Activated CD4-positive, alpha-beta T cell treated with anti-CD3 and anti-CD28 coated beads, Interleukin-2, Interleukin-4, amounts not matched to agents 100 ng/mL and 50 ng/mL, durations not matched to agents 16 hours and 8 hours (primary cell): ENCODE results near the gene ABLIM1.

Experiments used
- DNase-seq: peaks from one replicate; pipeline ENCODE4 v3.0.0-alpha.2; 2020; ENCODE audit warnings: low spot score

The ABLIM1 gene

DNA sequence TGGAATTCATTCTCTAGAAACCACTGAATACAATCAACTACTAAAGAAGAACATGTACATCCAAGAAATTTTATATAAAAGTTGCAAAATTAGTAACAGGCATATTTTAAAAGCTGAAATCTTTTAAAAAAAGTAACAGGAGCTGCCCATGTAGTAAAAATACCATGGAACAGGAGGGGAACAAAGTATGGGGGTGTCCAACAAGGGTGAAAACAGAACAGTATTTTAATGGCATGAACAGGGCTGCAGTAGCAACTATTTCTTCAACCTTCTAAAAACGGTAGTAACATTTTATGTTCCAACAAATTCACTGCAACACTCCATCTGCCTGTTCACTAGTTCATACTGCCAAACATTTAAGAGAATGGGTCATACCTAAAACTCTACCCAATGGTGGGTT, 77.0 kb downstream of the ABLIM1 start:
- DNase-seq = no peak

- no peak for DNase-seq
Measured at GRCh38 chr10:114577133-114577532, 80.9 kb downstream of the ABLIM1 start.

- DNase-seq = no peak
Measured at GRCh38 chr10:114576716-114577115, 81.4 kb downstream of the ABLIM1 start.

DNA sequence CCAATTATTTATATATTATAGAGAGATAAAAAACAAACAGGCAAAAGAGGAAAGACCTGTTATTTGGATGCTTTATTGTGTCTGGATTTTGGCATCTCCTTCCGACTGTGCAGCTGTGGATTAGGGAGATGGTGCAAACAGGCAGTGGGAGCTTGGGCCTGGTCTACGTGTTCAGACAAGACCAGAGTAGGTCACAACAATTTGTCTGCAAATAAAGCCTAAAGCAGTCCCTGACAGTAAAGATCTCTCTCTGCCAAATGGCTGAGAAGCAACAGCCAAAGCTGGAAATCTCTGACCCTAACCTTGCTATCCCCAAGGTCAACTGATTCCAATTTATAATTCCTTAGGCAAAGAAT, 82.0 kb downstream of the ABLIM1 start:
- no peak for DNase-seq

- no peak for DNase-seq
Measured at GRCh38 chr10:114575417-114576131, 82.5 kb downstream of the ABLIM1 start.

- DNase-seq = no peak
Measured at GRCh38 chr10:114573330-114574045, 84.6 kb downstream of the ABLIM1 start.

DNA sequence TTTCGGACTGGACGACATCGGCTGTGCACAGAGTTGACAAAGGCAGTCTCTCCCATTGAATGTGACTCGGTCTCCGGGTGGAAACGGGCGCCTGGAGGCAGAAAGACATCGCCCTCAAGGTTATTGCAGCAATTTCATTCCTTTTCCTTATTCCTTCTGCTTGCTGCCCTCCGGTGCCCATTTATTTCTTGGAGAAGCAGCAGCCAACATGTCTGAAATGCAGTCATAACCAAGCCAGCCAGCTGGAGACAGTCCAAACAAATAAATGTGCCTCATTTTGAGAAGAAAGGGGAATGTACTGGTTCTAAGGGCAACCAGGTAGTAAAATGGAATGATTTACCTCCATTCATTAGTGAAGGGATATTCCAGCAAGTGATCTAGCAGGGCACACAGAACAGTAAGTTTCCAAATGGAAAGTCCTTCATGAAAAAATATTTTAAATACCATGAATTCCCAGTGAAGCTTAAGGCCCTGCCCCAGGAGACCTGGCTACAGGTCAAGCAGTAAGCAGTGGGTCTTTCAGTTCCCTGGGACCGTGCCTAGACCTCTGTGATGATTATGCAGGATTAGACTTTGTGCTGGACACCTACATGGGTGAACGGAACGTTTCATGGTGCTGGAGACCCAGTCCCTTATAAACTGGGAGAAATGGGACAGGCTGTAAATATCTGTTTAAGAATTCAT, 86.6 kb downstream of the ABLIM1 start:
- no peak for DNase-seq

- no peak for DNase-seq
Measured at GRCh38 chr10:114566064-114566463, 92.0 kb downstream of the ABLIM1 start.

GRCh38 chr10:114565066-114565465, 93.0 kb downstream of the ABLIM1 start:
- DNase-seq = no peak

DNA sequence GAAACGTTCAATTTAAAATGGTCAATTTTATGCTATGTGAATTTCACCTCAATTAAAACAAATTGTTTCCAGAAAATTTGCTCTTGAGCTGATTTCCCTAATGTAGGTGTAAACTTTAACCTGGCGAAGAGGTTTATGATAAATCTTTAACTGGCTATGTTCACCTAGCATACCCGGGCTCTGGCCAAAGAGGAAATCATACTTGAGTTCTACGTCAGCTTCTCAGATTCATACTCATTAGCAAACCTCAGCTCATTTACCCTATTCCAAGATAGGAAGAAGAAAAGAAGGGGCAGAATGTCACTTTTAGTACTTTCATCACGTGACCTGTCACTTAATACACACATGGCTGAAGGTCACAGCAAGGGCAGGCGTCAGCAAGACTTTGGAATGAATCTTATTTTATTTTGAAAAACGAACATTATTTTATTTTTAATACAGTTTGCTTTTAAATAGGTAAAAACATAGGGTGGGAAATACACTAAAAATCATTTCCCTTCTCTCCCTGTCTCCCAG, 97.0 kb downstream of the ABLIM1 start:
- no peak for DNase-seq

DNA sequence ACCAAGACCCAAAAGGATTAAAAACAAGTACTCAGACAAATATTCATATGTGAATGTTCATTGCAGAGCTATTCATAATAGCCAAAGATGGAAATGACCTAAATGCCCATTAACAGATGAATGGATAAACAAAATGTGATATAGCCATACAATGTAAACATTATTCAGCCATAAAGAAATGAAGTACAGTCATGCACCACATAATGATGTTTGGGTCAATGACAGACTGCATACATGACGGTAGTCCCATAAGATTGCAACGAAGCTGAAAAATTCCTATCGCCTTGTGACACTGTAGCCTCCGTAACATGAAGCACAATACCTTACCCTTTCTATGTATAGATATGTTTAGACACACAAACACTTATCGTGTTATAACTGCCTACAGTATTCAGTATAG, 97.9 kb downstream of the ABLIM1 start:
- no peak for DNase-seq

GRCh38 chr10:114559636-114560035, 98.4 kb downstream of the ABLIM1 start:
- no peak for DNase-seq

DNA sequence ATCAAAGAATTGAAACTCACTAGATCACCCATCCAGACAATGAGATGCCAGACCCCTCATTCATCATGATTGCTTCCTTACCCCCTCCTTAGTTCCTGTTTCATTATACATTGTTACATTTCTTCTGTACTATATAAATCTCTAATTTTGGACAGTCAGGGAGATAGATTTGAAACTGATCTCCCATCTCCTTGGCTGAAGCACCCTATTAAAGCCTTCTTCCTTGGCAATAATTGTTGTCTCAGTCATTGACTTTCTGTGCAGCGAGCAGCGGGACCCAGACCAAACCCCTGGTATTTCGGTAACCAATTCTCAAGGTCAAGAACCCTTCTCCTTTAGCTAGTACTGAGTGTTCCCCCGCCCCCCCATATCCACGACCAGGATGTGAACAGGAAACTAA, 100.2 kb downstream of the ABLIM1 start:
- DNase-seq = no peak

DNA sequence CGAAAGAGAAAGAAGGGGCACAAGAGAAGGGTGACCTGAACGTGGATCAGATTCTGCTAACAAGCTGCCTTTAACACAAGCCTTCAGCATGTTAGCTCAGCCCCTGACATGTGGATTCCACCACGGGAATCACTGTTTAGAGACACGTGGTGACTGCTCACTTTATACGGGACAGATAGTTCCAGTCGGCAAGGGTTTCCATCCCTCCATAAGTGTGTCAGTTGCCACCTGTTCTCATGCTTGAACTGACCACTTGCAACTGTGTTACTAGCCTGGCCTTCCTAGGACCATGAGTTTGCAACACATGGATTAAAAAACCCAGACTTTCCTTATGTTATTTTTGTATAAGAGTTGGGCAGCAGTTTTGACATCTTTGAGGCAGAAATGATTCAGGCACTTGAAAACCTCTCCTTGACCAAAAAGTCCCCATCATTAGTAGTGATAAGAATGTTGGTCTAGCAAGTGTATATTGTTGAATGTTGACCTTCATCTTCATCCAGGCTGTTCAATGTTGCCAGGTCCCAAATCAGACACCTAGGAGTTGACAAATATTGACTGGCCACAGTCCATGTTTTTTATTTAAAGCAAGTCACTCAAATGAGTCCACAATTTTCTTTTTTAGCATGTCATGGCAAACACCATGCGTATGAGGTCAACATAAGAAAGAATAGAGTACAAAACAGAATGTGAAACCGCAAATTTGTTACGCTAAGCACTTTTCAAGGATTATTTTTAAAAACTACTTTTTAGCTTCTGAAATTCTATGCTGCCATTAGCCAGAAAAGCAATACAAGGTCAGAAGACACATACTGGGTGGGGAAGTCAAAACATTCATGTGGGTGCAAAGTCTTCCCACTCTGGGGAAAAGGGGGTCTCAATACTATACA, 101.6 kb downstream of the ABLIM1 start:
- no peak for DNase-seq

DNA sequence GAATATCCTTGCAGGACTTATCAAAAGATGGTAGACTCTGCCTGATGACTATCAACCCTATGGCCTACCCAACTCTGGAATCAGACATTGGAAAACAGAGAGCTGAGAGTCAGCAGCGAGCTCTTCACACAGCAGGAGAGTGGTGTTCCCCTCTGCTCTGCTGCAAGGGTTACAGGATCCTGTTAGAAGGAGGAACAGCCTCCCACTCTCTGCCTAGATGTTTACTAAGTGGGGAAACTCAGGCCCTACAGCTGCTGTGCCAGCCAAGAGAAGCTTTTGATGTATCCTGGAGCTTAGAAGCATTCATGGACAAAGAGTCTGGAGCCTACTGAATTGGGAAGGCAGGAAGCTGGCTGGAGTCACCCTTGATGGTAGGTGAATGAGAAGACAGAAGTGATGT, 104.6 kb downstream of the ABLIM1 start:
- no peak for DNase-seq

DNA sequence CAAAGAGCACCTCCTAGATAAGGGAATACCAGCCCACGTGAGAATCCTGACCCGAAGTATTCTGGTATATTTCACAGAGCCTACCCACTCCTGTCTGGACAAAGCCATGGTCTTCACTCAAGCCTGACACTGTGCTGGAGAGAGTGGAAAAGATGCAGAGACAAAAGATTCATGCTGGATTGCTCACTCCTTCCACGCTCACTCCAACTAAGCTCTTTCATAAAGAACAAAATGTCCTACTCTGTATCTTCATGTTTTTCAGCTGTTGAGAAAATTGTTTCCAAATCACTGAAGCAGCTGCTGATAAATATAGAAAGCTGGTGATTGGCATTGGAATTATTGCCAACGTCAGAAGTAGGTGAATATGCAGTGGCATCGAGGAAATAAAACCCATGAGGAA, 106.0 kb downstream of the ABLIM1 start:
- DNase-seq = no peak

GRCh38 chr10:114551636-114551972, 106.5 kb downstream of the ABLIM1 start:
- no peak for DNase-seq

DNA sequence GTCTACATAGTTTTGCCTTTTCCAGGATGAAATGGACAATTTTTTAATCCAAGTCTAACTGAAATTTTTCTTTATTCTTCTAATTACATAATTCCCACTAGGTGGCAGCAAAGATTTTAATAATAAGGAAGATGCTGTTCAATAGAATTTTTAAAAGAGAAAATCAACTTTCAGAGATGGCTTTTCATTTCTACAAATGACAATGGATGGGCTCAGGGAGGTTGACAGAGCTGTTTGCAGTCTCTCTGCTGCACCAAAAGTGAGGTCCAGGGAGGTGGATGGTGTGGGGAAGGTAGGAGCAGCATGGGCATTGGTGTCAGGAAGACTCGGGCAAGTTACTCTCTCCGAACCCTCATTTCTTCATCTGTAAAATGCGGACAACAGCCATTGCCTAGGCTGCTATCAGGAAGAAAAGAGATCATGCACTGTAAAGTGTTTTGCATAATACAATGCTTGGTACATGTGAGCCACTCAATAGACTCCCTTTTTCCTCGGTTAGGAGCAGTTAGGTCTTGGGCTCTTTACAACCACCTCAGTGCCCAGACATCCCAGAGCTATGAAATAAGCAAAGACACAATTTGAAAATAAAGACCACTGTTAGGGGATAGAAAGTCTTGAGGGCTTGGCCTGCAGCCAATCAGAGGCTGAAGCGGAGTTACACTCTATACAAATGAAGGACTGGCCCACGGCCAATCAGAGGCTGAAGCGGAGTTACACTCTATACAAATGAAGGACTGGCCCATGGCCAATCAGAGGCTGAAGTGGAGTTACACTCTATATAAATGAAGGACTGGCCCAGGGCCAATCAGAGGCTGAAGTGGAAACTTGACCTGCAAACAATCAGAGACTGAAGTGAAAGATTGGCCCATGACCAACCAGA, 107.1 kb downstream of the ABLIM1 start:
- peak; percentile 25 for DNase-seq

DNA sequence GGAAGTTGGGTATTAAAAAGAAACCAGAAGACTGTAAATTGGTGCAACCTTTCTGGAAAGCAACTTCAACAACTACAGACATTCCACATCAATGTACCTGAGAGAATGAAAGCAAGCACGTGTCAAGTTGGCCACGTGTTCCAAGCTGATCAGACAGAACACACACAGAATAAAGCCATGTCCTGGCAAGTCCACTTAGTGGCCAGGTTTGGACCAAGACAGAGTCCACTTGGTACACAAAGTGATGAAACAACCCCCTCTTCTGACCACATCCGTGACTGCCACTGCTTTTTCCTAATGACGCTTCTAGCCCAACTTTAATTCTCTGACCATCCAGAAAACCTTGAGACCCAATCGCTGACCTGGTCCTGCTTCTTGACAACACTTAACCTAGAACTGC, 109.4 kb downstream of the ABLIM1 start:
- DNase-seq = no peak

GRCh38 chr10:114547514-114547913, 110.6 kb downstream of the ABLIM1 start:
- DNase-seq = no peak

- no peak for DNase-seq
Measured at GRCh38 chr10:114547056-114547455, 111.0 kb downstream of the ABLIM1 start.
